HepG2 (cell line): ENCODE measurements around the gene DNAJC24. TPM values are rescaled to one million over a fixed set of nuclear protein-coding genes. Genes with fewer than 3 reads are reported as not detected.

Experiments used
- FOXO4 ChIP-seq: sonication (generic); formaldehyde crosslinking; conservative IDR thresholded peaks from 2 replicates; pipeline ENCODE4 v1.8.1; 2023; ENCODE audit warnings: missing genetic modification reagents
- HES4 ChIP-seq: sonication (generic); formaldehyde crosslinking; IDR thresholded peaks from 2 replicates; pipeline ENCODE4 v1.9.0; 2021; ENCODE audit warnings: mild to moderate bottlenecking, missing genetic modification reagents, borderline replicate concordance
- NFKB2 ChIP-seq: sonication (generic); formaldehyde crosslinking; IDR thresholded peaks from 2 replicates; pipeline ENCODE4 v1.4.0; 2020; ENCODE audit warnings: missing genetic modification reagents, borderline replicate concordance
- RFXANK ChIP-seq: IDR thresholded peaks from 2 replicates; pipeline ENCODE4 v1.6.1; 2016
- SOX6 ChIP-seq, 2 experiments: fragments of 450-650 bp in 1 of 2; sonication (generic) in 1 of 2; formaldehyde crosslinking in 1 of 2; IDR thresholded peaks; 2 replicates each; pipeline versions ENCODE4 v1.4.0 to v1.6.1; 2017 to 2020; ENCODE audit warnings: antibody characterized with exemption in 1 of 2, mild to moderate bottlenecking in 1 of 2, missing genetic modification reagents in 1 of 2
- ZNF180 ChIP-seq: sonication (generic); formaldehyde crosslinking; IDR thresholded peaks from 2 replicates; pipeline ENCODE4 v1.4.0; 2020; ENCODE audit warnings: low read depth, missing genetic modification reagents, borderline replicate concordance
- ZNF484 ChIP-seq: sonication (generic); formaldehyde crosslinking; IDR thresholded peaks from 2 replicates; pipeline ENCODE4 v1.5.1; 2020; ENCODE audit warnings: mild to moderate bottlenecking, low read depth, missing genetic modification reagents, borderline replicate concordance
- ZNF512B ChIP-seq: sonication (generic); formaldehyde crosslinking; IDR thresholded peaks from 2 replicates; pipeline ENCODE4 v1.5.1; 2020; ENCODE audit warnings: missing genetic modification reagents, mild to moderate bottlenecking, borderline replicate concordance
- ZNF773 ChIP-seq: sonication (generic); formaldehyde crosslinking; IDR thresholded peaks from 2 replicates; pipeline ENCODE4 v1.4.0; 2020; ENCODE audit warnings: missing genetic modification reagents, borderline replicate concordance
- ZNF781 ChIP-seq: sonication (generic); formaldehyde crosslinking; IDR thresholded peaks from 2 replicates; pipeline ENCODE4 v1.5.1; 2020; ENCODE audit warnings: borderline replicate concordance, mild to moderate bottlenecking, missing genetic modification reagents; ENCODE audit errors: not compliant biosample characterization
- ZNF792 ChIP-seq: IDR thresholded peaks from 2 replicates; pipeline ENCODE4 v1.6.1; 2016
- polyA plus RNA-seq, 8 experiments: library from polyadenylated mRNA; depleted of rRNA in 3 of 8; stranded (reverse) in 7 of 8; unstranded in 1 of 8; fragments of >200 nt; fragmentation: Illumina TruSeq in 4 of 8; extraction: Trizol in 4 of 8; gene quantifications; 2 replicates each; pipeline versions ENCODE4 v1.2.1 to v1.2.3, GENCODE V29; 2011 to 2016; ENCODE audit warnings: low read depth in 4 of 8, missing spikeins in 1 of 8, mixed read lengths in 1 of 8; ENCODE audit not compliant: insufficient read depth in 1 of 8
- total RNA-seq, 5 experiments: library from RNA; depleted of rRNA; stranded (reverse); fragments of >200 nt; fragmentation: Illumina TruSeq; extraction: Trizol; gene quantifications; 2 replicates each; pipeline ENCODE4 v1.2.3, GENCODE V29; 2016; ENCODE audit warnings: low read depth in 1 of 5
- TF ChIP-seq, protein P1 (sequence below): sonication (generic); formaldehyde crosslinking; IDR thresholded peaks from 2 replicates; pipeline ENCODE4 v1.5.0; 2020; ENCODE audit warnings: missing genetic modification reagents
- TF ChIP-seq, protein P2 (sequence below): sonication (generic); formaldehyde crosslinking; IDR thresholded peaks from 2 replicates; pipeline ENCODE4 v1.5.0; 2020; ENCODE audit warnings: mild to moderate bottlenecking, missing genetic modification reagents
- TF ChIP-seq, protein P3 (sequence below): sonication (generic); formaldehyde crosslinking; IDR thresholded peaks from 2 replicates; pipeline ENCODE4 v1.8.1; 2022; ENCODE audit warnings: low read depth, mild to moderate bottlenecking, missing genetic modification reagents

The DNAJC24 gene
- total and polyA plus RNA-seq, 2 of the 13 experiments (the other 11 are each of a cell fraction or from before 2014, with no cell fraction given), result 10.5 to 13.7 TPM

- peak; percentile 70; the same call in 1 of the 2 replicates for TF ChIP-seq ZNF512B (CRISPR knock-in tag)
- TF ChIP-seq, protein P1, sequence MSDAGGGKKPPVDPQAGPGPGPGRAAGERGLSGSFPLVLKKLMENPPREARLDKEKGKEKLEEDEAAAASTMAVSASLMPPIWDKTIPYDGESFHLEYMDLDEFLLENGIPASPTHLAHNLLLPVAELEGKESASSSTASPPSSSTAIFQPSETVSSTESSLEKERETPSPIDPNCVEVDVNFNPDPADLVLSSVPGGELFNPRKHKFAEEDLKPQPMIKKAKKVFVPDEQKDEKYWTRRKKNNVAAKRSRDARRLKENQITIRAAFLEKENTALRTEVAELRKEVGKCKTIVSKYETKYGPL (CRISPR knock-in tag), result no peak
- no peak for TF ChIP-seq ZNF773
- peak; percentile 76 for TF ChIP-seq ZNF781
- TF ChIP-seq FOXO4 (CRISPR knock-in tag), result 0 out of 2 replicates have a peak, but pooled peaks have one; percentile 51
- TF ChIP-seq ZNF484 (CRISPR knock-in tag), result no peak
- TF ChIP-seq ZNF792 (CRISPR knock-in tag), result no peak
- no peak for TF ChIP-seq SOX6 (IDR thresholded peaks at IDR 0.05)
- TF ChIP-seq SOX6 (CRISPR knock-in tag; IDR thresholded peaks at IDR 0.05), result peak; percentile 64
- TF ChIP-seq, protein P2, sequence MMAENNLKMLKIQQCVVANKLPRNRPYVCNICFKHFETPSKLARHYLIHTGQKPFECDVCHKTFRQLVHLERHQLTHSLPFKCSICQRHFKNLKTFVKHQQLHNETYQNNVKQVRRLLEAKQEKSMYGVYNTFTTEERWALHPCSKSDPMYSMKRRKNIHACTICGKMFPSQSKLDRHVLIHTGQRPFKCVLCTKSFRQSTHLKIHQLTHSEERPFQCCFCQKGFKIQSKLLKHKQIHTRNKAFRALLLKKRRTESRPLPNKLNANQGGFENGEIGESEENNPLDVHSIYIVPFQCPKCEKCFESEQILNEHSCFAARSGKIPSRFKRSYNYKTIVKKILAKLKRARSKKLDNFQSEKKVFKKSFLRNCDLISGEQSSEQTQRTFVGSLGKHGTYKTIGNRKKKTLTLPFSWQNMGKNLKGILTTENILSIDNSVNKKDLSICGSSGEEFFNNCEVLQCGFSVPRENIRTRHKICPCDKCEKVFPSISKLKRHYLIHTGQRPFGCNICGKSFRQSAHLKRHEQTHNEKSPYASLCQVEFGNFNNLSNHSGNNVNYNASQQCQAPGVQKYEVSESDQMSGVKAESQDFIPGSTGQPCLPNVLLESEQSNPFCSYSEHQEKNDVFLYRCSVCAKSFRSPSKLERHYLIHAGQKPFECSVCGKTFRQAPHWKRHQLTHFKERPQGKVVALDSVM (CRISPR knock-in tag), result 0 out of 2 replicates have a peak, but pooled peaks have one; percentile 16
- TF ChIP-seq RFXANK (CRISPR knock-in tag), result no peak
- TF ChIP-seq HES4 (CRISPR knock-in tag), result no peak
- TF ChIP-seq NFKB2 (CRISPR knock-in tag), result peak; percentile 76; the same call in 1 of the 2 replicates
- no peak for TF ChIP-seq ZNF180
- TF ChIP-seq, protein P3, sequence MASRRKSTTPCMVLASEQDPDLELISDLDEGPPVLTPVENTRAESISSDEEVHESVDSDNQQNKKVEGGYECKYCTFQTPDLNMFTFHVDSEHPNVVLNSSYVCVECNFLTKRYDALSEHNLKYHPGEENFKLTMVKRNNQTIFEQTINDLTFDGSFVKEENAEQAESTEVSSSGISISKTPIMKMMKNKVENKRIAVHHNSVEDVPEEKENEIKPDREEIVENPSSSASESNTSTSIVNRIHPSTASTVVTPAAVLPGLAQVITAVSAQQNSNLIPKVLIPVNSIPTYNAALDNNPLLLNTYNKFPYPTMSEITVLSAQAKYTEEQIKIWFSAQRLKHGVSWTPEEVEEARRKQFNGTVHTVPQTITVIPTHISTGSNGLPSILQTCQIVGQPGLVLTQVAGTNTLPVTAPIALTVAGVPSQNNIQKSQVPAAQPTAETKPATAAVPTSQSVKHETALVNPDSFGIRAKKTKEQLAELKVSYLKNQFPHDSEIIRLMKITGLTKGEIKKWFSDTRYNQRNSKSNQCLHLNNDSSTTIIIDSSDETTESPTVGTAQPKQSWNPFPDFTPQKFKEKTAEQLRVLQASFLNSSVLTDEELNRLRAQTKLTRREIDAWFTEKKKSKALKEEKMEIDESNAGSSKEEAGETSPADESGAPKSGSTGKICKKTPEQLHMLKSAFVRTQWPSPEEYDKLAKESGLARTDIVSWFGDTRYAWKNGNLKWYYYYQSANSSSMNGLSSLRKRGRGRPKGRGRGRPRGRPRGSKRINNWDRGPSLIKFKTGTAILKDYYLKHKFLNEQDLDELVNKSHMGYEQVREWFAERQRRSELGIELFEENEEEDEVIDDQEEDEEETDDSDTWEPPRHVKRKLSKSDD (CRISPR knock-in tag), result no peak
Measured at GRCh38 chr11:31369348-31370329, at the start of gene DNAJC24, which contains the start of gene DCDC1 (continued).
